Activated T-cell treated with anti-CD3 and anti-CD28 coated beads for 48 hours (primary cell): Measurements from ENCODE around the gene PRKCQ.

ENCODE experiments used
- DNase-seq: peaks from one replicate; pipeline ENCODE4 v3.0.0-alpha.2; 2020; ENCODE audit warnings: low read depth

PRKCQ gene

GRCh38 chr10:6520138-6520537, 59.9 kb downstream of the PRKCQ start:
- DNase-seq = no peak

- DNase-seq = no peak
These were observed 61.2 kb downstream of the PRKCQ start for GRCh38 chr10:6518791-6519429.

DNA sequence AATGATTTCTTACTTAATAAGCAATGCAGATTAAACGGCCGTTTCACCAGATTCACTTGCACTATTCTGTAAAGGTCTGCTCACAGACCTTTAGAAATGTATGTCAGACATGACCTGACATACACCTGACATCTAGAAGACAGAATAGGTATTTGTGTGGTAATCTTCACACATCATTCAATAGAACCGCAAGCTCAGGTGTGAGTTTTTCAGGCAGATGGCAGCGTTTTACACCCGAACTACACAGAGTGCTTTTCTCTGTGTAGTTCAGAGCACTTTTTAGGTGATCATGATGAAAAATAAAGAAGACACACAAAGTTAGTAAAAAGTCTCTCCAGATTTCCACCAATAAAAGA, 63.2 kb downstream of the PRKCQ start:
- no peak for DNase-seq

GRCh38 chr10:6516281-6516928, 63.7 kb downstream of the PRKCQ start:
- no peak for DNase-seq

DNA sequence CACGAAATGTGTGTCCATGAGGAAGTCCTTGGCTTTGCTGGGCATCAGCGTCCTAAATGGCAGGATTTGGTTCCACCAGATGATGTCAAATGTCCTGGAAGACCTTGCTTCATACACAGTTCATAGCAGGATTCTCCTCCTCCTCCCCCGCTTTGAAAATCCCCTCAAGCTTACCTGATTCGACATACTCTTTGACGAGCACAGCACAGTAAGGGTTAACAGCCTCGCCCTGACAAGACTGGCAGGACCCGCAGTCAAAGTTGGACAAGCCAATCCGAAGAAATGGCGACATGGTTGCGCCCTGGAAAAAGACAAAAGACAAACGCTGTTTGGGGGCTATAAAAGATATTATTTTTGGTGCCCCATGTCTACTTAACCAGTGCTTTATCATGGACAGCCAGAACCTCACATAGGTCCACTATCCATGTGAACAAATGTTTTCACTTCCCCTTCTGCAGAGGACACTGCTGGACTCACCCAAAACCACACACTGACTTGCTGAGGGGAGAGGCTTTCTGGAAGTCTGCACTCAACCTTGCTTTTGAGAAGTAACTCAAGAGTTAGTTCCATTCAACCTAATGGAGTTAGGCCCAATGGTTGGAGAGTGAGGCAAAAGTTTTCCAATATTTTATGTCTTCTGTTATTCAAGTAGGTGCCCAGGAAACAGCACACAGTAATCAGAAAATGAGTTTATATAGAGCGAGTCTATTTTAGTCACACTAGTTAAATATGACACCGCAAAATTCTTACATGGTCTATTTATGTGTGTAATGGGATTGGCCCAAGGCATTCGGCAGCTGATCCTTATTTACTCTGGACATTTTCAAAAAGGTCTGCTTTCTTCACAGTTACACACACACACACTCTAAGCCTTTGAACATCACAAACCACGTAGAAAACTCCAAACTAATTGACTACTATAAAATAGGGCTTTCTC, 65.0 kb downstream of the PRKCQ start:
- DNase-seq = no peak

DNA sequence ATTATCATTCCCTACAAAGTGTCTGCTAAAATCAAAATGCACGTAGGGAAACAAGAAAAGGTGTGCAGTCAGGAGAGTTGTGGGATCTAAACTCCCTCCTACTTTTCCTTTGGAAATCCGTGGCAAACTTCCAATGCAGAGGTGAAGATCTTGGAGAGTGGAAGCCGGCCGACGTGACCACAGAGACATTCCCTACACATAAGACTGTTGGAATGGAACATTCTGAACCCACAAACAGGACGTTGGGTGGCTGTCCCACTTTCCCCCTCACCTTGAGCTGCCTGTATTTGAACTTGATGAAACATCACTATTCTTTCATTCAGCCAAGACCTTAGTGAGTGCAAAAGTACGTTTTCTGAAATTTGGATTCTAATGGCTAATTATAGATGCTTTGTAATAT, 65.9 kb downstream of the PRKCQ start:
- DNase-seq = no peak

DNA sequence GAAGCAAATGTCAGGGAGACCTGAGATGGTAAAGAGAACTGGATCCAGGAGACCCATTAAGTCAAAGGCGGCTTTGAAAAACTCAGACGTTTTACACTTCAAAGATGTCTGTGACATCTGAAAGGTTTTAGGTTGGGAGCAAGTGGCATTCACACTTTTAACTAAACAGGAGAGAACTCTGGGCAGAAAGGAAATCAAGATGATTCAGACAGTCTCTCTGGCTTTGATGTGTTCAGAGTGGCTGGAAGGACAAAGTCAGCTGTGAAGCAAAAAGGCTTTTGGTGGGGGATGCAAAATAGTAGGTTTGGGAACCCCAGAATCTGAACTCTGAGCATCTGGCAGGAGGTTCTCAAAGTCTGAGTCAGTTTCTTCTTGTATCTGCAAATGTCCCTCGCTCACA, 66.6 kb downstream of the PRKCQ start:
- DNase-seq = no peak

DNA sequence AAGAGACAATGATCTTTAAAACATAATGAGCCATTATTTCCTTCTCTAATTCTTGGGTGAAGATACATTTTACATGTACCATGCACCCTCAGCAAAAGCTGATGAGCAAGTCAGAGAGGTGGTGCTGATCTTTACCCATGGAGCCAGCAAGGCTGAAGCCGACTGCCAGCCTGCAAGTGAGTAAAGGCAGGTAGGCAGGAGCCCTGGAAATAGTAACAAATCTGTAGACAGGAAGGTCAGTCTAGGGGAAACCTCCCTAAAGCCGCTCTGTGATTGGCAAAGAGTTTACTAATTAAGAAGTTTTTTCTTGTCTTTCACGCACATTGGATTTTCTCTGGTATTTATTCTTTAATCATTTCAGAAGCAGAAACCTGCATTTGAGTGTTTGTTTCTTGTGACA, 67.9 kb downstream of the PRKCQ start:
- DNase-seq = no peak

- no peak for DNase-seq
These were observed 68.7 kb downstream of the PRKCQ start for GRCh38 chr10:6511347-6511746.

GRCh38 chr10:6507311-6507710, 72.8 kb downstream of the PRKCQ start:
- no peak for DNase-seq

DNA sequence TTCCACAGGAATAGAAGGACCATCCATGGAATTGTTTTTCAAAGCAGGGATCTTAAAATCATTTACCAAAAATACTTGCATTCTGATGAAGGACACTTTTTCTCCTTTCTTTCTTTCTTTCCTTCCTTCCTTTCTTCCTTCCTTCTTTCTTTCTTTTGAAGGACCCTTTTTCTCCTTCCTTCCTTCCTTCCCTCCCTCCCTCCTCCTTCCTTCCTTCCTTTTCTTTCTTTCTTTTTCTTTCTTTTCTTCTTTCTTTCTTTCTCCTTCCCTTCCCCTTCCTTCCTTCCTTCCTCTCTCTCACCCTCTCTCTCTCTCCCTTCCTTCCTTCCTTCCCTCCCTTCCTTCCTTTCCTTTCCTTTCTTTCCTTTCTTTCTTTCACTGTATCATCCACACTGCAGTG, 74.8 kb downstream of the PRKCQ start:
- no peak for DNase-seq

DNA sequence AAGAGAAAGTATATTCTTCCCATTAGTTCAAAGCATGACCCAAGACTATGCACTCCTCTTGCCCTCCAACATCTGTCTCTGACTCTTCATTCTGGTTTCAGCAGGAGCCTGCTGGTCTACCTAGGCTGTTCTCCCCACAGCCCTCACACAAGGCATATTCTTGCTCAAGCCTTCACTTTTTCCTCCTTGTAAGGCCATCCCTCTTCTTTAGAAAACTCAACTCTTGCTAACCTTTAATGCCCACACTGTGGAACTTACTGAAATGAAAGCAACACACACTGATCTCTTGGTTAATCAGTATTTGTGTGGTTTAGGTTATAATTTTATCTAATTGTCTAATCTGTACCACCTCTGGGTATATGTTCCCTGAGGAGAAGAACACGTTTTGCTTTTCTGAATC, 75.8 kb downstream of the PRKCQ start:
- DNase-seq = peak; percentile 51

DNA sequence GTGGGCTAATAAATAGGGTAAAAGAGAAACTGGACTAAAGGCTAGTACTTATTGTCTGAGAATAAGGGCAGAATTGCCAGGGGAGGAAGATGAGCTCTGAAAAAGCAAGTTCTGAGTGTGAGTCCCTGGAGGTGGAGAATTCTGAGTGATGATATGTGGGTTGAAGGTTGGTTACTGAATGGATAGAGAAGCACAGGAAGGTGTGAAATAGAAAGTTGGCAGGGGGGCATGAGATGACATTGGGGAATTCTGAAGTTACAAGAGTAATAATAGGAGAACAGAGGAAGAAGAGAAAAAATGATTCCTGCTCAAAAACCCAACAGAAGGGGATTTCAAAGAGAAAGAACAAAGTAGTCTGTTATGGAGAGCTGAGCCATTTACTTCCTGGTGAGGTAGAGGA, 76.9 kb downstream of the PRKCQ start:
- DNase-seq = no peak

DNA sequence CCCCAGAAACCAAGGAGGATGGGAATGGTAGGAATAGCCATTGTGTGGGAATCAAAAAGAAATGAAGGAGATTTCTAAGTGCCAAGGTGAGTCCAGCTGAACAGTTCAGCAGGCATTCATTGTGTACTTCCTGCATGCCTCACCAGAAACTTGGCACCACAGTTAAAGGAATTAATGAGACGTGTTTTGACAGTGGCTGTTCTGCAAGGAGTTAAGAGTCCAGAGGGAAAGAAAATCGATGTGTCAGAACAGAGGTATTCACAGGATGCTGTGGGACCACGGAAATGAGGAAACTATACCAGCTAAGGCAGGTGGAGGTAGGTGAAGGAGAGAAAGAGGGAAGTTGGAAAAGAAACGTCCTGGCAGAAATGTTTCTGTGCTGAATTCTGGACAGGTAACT, 78.1 kb downstream of the PRKCQ start:
- DNase-seq = no peak

- no peak for DNase-seq
These were observed 80.1 kb downstream of the PRKCQ start for GRCh38 chr10:6499974-6500373.

GRCh38 chr10:6498771-6499170, 81.3 kb downstream of the PRKCQ start:
- no peak for DNase-seq

GRCh38 chr10:6497620-6498019, 82.5 kb downstream of the PRKCQ start:
- DNase-seq = no peak

DNA sequence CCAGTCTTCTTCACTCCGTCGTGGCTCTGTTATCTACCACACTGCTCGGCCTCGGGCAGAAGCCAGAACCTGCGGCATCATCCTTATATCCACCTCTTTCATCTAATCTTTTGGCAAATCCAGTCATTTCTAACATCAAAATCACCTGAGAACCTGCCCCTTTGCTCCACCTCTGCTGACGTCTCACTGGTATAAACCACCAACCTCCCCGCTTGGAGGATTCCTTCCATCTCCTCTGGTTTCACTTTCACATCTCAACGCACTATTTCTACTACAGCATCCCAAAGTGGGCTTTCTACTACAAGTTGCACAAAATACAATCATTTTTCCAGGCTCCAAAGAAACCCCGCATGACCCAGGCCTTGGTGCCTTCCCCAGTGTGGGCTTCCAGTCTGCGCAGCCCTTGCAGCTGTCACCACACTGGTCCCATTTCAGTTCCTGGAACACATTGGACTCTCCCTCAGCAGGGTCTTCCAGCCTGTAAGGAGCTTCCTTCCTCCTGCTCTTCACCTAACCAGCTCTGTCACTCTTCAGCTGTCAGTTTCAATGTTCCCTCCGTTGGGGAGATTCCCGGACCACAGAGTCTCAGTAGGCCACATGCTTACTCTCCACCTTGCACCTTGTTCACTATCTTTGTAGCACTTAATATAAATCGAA, 85.0 kb downstream of the PRKCQ start:
- DNase-seq = no peak

- DNase-seq = no peak
These were observed 85.6 kb downstream of the PRKCQ start for GRCh38 chr10:6494442-6494819.

- no peak for DNase-seq
These were observed 86.3 kb downstream of the PRKCQ start for GRCh38 chr10:6493521-6494441.

- DNase-seq = no peak
These were observed 87.2 kb downstream of the PRKCQ start for GRCh38 chr10:6492896-6493295.
